RWPE1 (cell line): Measurements from ENCODE around the gene ADAMTSL2.

Experiments used
- CTCF ChIA-PET: fragments of 350-600 bp; sonication (Branson Sonifier 250); formaldehyde crosslinking; extraction: SDS; loops from one replicate; lab custom pipeline; 2021; lab: Yijun Ruan, JAX
- POLR2A ChIA-PET: fragments of 400-600 bp; formaldehyde crosslinking; extraction: SDS; loops from one replicate; lab custom pipeline; 2020; ENCODE audit warnings: antibody characterized with exemption; ENCODE audit not compliant: low non-redundant PET; lab: Yijun Ruan, JAX
- DNase-seq: peaks from one replicate; pipeline ENCODE4 v3.0.0; 2012; ENCODE audit warnings: low spot score
- H3K27ac ChIP-seq: fragments of 450-650 bp; 2 replicates; pipeline ENCODE4 v1.5.1; 2017
- CTCF ChIP-seq: fragments of 450-650 bp; conservative IDR thresholded peaks from 2 replicates; pipeline ENCODE4 v1.5.1; 2017; ENCODE audit warnings: low read depth, mild to moderate bottlenecking

ADAMTSL2 gene

GRCh38 chr9:133525677-133526076 is 8.8 kb upstream of the ADAMTSL2 start:
- H3K27ac ChIP-seq, result no peak overlapping the region
- no peak for DNase-seq
- CTCF ChIA-PET, result no interaction called here
- no peak for TF ChIP-seq CTCF
- POLR2A ChIA-PET, result no interaction called here

GRCh38 chr9:133526721-133527321 is 7.7 kb upstream of the ADAMTSL2 start:
- DNase-seq, result no peak
- POLR2A ChIA-PET, result no interaction called here
- no peak for TF ChIP-seq CTCF
- CTCF ChIA-PET, result interaction anchor here (0.6 kb wide), 1 partner anchor 63 kb away, joined by 3 read pairs; no protein-coding TSS in a partner anchor
- no peak overlapping the region for H3K27ac ChIP-seq

DNA sequence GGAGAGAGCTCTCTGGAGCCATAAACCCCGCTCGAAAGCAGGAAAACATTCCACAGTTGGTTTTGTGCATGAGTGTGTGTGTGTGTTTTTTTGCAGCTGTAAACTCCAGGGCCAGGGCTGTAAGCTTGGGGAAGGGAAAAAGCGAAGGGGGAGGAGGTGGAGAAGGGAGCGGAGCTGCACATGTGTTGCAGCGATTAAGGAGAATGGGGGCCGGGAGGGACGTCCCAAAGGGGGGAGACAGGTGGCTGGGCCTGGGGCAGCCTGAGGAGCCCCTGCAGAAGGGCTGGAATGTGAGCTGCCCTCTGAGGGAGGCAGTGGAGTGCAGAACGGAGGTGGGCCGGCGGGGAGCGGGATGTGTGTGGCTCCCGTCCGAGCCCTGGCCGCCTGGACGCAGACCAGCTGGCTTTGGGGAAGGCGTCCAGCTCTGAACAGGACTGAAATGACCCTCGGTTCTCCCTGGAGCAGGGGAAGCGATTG is 7.0 kb upstream of the ADAMTSL2 start:
- DNase-seq, result no peak
- TF ChIP-seq CTCF, result no peak
- H3K27ac ChIP-seq, result no peak overlapping the region
- POLR2A ChIA-PET, result no interaction called here
- CTCF ChIA-PET, result interaction anchor here (0.6 kb wide), 1 partner anchor 63 kb away, joined by 3 read pairs; no protein-coding TSS in a partner anchor

GRCh38 chr9:133528001-133528875 is 6.3 kb upstream of the ADAMTSL2 start:
- POLR2A ChIA-PET, result no interaction called here
- DNase-seq, result no peak
- no peak overlapping the region for H3K27ac ChIP-seq
- no peak for TF ChIP-seq CTCF
- CTCF ChIA-PET, result interaction anchor here (1.0 kb wide), 1 partner anchor 215 kb away, joined by 4 read pairs; no protein-coding TSS in a partner anchor

GRCh38 chr9:133528876-133529241 is 5.6 kb upstream of the ADAMTSL2 start:
- TF ChIP-seq CTCF, result no peak
- no peak for DNase-seq
- CTCF ChIA-PET, result interaction anchor here (0.6 to 1.0 kb wide), 2 partner anchors 187 to 214 kb away, joined by 4 read pairs; no protein-coding TSS in a partner anchor
- H3K27ac ChIP-seq, result no peak overlapping the region
- POLR2A ChIA-PET, result no interaction called here

GRCh38 chr9:133529457-133529856 is 5.0 kb upstream of the ADAMTSL2 start:
- DNase-seq, result no peak
- ChIA-PET CTCF (interaction anchor here (0.6 to 1.0 kb wide), 2 partner anchors 186 to 214 kb away, joined by 4 read pairs; no protein-coding TSS in a partner anchor), POLR2A (no interaction called here)
- H3K27ac ChIP-seq, result no peak overlapping the region
- TF ChIP-seq CTCF, result no peak
